ENCODE results near the gene GABPA.

- peak; percentile 92 to 94 for TF ChIP-seq POLR2A (IDR thresholded peaks at IDR 0.05)
- TF ChIP-seq CTCF (IDR thresholded peaks at IDR 0.05), result no peak
- peak; percentile 88 to 99 (median 97) for TF ChIP-seq POLR2AphosphoS5 (IDR thresholded peaks at IDR 0.05)
- TF ChIP-seq EP300 (IDR thresholded peaks at IDR 0.05), result no peak
Measured at GRCh38 chr21:25734654-25734903, 193 bp upstream of the GABPA start.
